ENCODE results near the gene RECK. TPM values are rescaled to one million over a fixed set of nuclear protein-coding genes. Genes with fewer than 3 reads are reported as not detected.

RECK gene
- total RNA-seq, 1 donor from 2014 or later: 15.1 TPM

DNA sequence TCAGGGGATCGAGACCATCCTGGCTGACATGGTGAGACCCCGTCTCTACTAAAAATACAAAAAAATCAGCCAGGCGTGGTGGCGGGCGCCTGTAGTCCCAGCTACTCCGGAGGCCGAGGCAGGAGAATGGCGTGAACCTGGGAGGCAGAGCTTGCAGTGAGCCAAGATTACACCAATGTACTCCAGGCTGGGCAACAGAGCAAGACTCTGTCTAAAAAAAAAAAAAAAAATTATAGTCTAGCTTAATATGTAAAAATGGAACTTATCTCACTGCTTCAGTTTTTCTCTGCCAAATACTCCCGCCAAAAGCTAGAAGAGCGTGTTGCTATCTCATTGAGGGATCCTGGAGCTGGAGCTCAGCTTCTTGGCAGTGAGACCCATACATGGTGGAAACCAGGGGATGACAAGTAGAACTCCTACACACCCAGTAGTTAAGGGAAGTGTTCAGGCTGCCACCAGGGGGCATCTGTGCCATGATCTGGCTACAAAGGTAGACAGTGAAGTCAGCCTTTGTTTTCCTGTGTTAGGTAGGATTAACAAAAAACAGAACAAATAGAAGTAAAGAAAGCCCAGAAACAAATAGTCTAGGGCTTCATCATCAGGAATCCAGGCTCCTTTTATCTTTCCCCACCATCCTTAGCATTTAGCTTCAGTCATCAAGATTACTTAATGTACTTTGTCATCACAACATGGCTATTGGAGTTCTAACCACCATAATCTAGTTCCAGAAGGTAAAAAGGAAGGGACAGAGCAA is 66.2 kb downstream of the RECK start:
- H3K27ac Mint-ChIP-seq: peak overlapping the region; percentile 85
- H3K36me3 Mint-ChIP-seq: peaks cover 2% of the 10 kb centered on the region
- peaks cover 29% of the 10 kb centered on the region for H3K4me1 Mint-ChIP-seq
- H3K4me3 Mint-ChIP-seq: no peak overlapping the region
- TF ChIP-seq, protein P1, sequence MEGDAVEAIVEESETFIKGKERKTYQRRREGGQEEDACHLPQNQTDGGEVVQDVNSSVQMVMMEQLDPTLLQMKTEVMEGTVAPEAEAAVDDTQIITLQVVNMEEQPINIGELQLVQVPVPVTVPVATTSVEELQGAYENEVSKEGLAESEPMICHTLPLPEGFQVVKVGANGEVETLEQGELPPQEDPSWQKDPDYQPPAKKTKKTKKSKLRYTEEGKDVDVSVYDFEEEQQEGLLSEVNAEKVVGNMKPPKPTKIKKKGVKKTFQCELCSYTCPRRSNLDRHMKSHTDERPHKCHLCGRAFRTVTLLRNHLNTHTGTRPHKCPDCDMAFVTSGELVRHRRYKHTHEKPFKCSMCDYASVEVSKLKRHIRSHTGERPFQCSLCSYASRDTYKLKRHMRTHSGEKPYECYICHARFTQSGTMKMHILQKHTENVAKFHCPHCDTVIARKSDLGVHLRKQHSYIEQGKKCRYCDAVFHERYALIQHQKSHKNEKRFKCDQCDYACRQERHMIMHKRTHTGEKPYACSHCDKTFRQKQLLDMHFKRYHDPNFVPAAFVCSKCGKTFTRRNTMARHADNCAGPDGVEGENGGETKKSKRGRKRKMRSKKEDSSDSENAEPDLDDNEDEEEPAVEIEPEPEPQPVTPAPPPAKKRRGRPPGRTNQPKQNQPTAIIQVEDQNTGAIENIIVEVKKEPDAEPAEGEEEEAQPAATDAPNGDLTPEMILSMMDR (IDR thresholded peaks at IDR 0.05; ENCODE audit: unreplicated experiment): peak; percentile 52
- H3K27me3 Mint-ChIP-seq (ENCODE audit: low read depth): no peaks in the 10 kb centered on the region
- no peaks in the 10 kb centered on the region for H3K9me3 Mint-ChIP-seq
- DNase-seq (ENCODE audit: low spot score in 2 of 2, unreplicated experiment in 2 of 2): peak; percentile 43 to 53

DNA sequence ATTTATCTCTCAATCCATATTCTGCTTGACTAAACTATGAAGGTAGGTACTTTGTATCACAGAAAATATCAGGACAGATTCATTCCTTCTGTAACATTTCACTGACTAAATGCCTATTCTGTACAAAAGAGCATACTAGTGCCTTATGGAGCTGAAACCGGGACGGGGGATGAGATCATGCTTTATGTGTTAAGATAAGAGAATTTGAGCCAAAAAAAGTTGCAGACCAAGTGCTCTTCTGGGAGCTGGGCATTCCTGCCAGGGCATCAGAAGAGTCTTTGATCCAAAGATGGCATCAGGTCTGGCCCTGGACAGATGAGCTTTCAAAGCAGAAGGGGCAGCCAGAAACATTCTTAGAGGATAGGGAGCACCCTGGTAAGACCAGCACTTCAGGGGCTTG is 72.4 kb downstream of the RECK start:
- peaks cover 15% of the 10 kb centered on the region for H3K4me1 Mint-ChIP-seq
- H3K36me3 Mint-ChIP-seq: peaks cover 3% of the 10 kb centered on the region
- TF ChIP-seq, protein P1 (IDR thresholded peaks at IDR 0.05; ENCODE audit: unreplicated experiment): no peak
- H3K27me3 Mint-ChIP-seq (ENCODE audit: low read depth): no peaks in the 10 kb centered on the region
- DNase-seq (ENCODE audit: low spot score in 2 of 2, unreplicated experiment in 2 of 2): no peak
- no peak overlapping the region for H3K4me3 Mint-ChIP-seq
- no peak overlapping the region for H3K27ac Mint-ChIP-seq
- H3K9me3 Mint-ChIP-seq: no peaks in the 10 kb centered on the region

DNA sequence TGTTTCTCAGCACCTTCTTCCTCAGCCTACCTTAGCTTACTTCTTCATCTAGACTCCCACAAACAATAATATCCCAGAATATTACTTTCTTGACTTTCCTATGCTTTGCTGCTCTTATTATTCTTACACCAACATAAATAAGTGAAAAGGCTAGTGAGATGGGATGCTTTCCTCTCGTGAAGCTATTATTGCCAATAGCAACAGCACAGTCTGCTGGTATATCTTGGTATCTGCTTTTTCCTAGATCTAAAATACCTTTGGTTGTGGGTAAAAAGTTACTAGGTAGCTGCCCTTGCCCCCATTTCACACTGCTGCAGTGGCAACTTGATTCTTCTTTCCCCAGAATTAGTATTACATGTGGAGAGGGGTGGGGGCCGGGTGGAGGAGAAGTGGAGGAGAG is 73.7 kb downstream of the RECK start:
- Mint-ChIP-seq H3K36me3 (peaks cover 3% of the 10 kb centered on the region), H3K4me1 (peaks cover 18% of the 10 kb centered on the region), H3K27me3 (ENCODE audit: low read depth) (no peaks in the 10 kb centered on the region), H3K9me3 (no peaks in the 10 kb centered on the region), H3K27ac (no peak overlapping the region), H3K4me3 (no peak overlapping the region)
- no peak for DNase-seq (ENCODE audit: low spot score in 2 of 2, unreplicated experiment in 2 of 2)
- TF ChIP-seq, protein P1 (IDR thresholded peaks at IDR 0.05; ENCODE audit: unreplicated experiment): no peak

DNA sequence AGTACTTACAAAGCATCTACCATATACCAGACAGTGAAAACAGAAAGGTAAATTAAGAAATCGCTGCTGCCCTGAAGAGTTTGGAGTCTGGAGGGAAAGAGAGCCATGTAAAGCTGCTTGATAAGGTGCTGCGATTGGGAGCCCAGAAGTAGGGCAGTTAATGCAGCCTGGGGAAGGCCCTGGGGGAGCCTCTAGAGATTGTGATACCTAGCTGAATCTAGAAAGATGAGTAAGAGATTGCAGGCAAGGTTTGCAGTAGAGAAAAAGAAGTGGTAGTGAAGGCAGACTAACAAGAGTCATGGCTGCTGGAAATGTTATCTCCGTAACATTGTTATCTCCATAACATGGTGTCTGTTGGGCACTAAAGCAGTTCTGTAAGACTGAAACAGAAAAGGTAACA is 75.8 kb downstream of the RECK start:
- Mint-ChIP-seq H3K27me3 (ENCODE audit: low read depth) (no peaks in the 10 kb centered on the region), H3K4me3 (no peak overlapping the region), H3K9me3 (no peaks in the 10 kb centered on the region), H3K36me3 (peaks cover 6% of the 10 kb centered on the region), H3K27ac (no peak overlapping the region), H3K4me1 (peaks cover 18% of the 10 kb centered on the region)
- DNase-seq (ENCODE audit: low spot score in 2 of 2, unreplicated experiment in 2 of 2): no peak
- TF ChIP-seq, protein P1 (IDR thresholded peaks at IDR 0.05; ENCODE audit: unreplicated experiment): no peak

DNA sequence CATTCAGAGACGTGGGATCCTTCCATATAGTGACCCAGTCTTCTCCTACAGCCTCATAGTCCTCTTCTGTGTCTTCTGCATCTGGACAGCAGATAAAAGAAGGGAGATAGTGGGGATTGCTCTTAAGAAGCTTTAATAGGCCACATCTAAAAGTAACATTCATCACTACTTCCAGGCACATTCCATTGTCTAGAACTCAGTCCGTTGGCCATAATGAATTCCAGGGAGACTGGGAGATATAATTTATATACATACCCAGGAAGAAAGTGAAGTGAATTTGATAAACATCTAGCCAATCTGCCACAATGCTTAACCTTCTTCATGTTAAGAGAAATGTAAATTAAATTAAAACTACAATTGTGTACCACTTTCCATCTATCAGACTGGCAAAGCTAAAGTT is 77.3 kb downstream of the RECK start:
- TF ChIP-seq, protein P1 (IDR thresholded peaks at IDR 0.05; ENCODE audit: unreplicated experiment): no peak
- peak overlapping the region; percentile 70 for H3K27ac Mint-ChIP-seq
- no peaks in the 10 kb centered on the region for H3K27me3 Mint-ChIP-seq (ENCODE audit: low read depth)
- H3K4me3 Mint-ChIP-seq: no peak overlapping the region
- no peaks in the 10 kb centered on the region for H3K9me3 Mint-ChIP-seq
- H3K4me1 Mint-ChIP-seq: peaks cover 22% of the 10 kb centered on the region
- H3K36me3 Mint-ChIP-seq: peaks cover 14% of the 10 kb centered on the region
- DNase-seq (ENCODE audit: low spot score in 2 of 2, unreplicated experiment in 2 of 2): no peak
